Body of pancreas (tissue), 4 donors: ENCODE measurements around the gene SUSD4. TPM values are rescaled to one million over a fixed set of nuclear protein-coding genes. Genes with fewer than 3 reads are reported as not detected.
A peak's percentile ranks its signal among the peaks of the same experiment; 100 is the strongest.

Experiments
- ATAC-seq: fragments of 150-250 bp; one replicate; pipeline ENCODE4 v1.9.1; 2016
- DNase-seq, 4 donors: peaks; one replicate each; pipeline ENCODE4 v3.0.0-alpha.2; 2019
- H3K27ac ChIP-seq, 4 donors: fragments of 200-600 bp; sonication (generic); 1 replicate in 3 of 4; 2 replicates in 1 of 4; pipeline versions ENCODE4 v1.5.1 to v1.6.1; 2016 to 2019; ENCODE audit warnings: mild to moderate bottlenecking in 1 of 4, mixed read lengths in 1 of 4, moderate library complexity in 1 of 4
- H3K27me3 ChIP-seq, 2 donors: fragments of 200-600 bp; sonication (generic); one replicate each; pipeline ENCODE4 v1.6.0; 2016; ENCODE audit warnings: mild to moderate bottlenecking in 1 of 2
- H3K36me3 ChIP-seq, 2 donors: fragments of 200-600 bp; sonication (generic); replicated peaks in 1 of 2; 2 replicates each; pipeline ENCODE4 v1.5.1; 2016; ENCODE audit warnings: low read depth in 2 of 2; ENCODE audit not compliant: insufficient read depth in 1 of 2
- H3K4me1 ChIP-seq: fragments of 200-600 bp; sonication (generic); one replicate; pipeline ENCODE4 v1.6.0; 2016
- H3K4me3 ChIP-seq, 2 donors: fragments of 200-600 bp; sonication (generic); 1 replicate in 1 of 2; 2 replicates in 1 of 2; pipeline ENCODE4 v1.5.1; 2016 to 2019
- H3K9me3 ChIP-seq, 3 donors: fragments of 200-600 bp; sonication (generic); 1 replicate in 2 of 3; 2 replicates in 1 of 3; pipeline ENCODE4 v1.5.1; 2016
- CTCF ChIP-seq, 7 experiments: fragments of 450-650 bp in 4 of 7; fragments of 200-600 bp in 3 of 7; sonication (generic) in 3 of 7; IDR thresholded peaks; one replicate each; pipeline ENCODE4 v1.5.1; 2016 to 2019; ENCODE audit warnings: antibody characterized with exemption in 7 of 7
- POLR2A ChIP-seq, 3 donors: fragments of 450-650 bp; IDR thresholded peaks; one replicate each; pipeline ENCODE4 v1.6.1; 2016; ENCODE audit warnings: antibody characterized with exemption in 3 of 3, mild to moderate bottlenecking in 2 of 3
- WGBS, 2 donors: methylation state at CpG; one replicate each; pipeline ENCODE4 v1.1.5; 2017; 5-methylcytosine and 5-hydroxymethylcytosine counted together
- intact Hi-C: fragments of 100-400 bp; cut with DNase I; formaldehyde crosslinking; loops from one replicate; pipeline ENCODE4 v1.15.1; 2023
- total RNA-seq, 2 donors: library from RNA; depleted of rRNA; stranded (reverse); fragments of >200 nt; gene quantifications; one replicate each; pipeline ENCODE4 v1.1.0, GENCODE V29; 2016

SUSD4 gene
- total RNA-seq, 2 donors from 2014 or later, result 3.6 to 18.1 TPM

GRCh38 chr1:223179786-223180185, 184.2 kb downstream of the SUSD4 start:
- Histone ChIP-seq H3K4me3 (no peak overlapping the region), H3K4me1 (peaks cover 43% of the 10 kb centered on the region), H3K27ac (peak overlapping the region in 2 of 4 donors; percentile 86 to 88), H3K36me3 (no peaks in the 10 kb centered on the region), H3K9me3 (no peaks in the 10 kb centered on the region), H3K27me3 (no peaks in the 10 kb centered on the region)
- 45 to 50% methylated on average over 1 of the region's 1 CpG for WGBS, 2 donors
- DNase-seq, result no peak
- TF ChIP-seq POLR2A (IDR thresholded peaks at IDR 0.05) (no peak), CTCF (IDR thresholded peaks at IDR 0.05) (no peak)
- intact Hi-C loops, result no loop called here
- no peak for ATAC-seq

GRCh38 chr1:223179280-223179679, 184.7 kb downstream of the SUSD4 start:
- Histone ChIP-seq H3K27ac (peak overlapping the region in 1 of 4 donors; percentile 88), H3K27me3 (no peaks in the 10 kb centered on the region), H3K4me1 (peaks cover 43% of the 10 kb centered on the region), H3K36me3 (no peaks in the 10 kb centered on the region), H3K4me3 (no peak overlapping the region), H3K9me3 (no peaks in the 10 kb centered on the region)
- DNase-seq, result no peak
- intact Hi-C loops, result no loop called here
- ATAC-seq, result no peak
- 92 to 96% methylated on average over 2 to 3 of the region's 3 CpGs for WGBS, 2 donors
- TF ChIP-seq POLR2A (IDR thresholded peaks at IDR 0.05) (no peak), CTCF (IDR thresholded peaks at IDR 0.05) (no peak)

GRCh38 chr1:223177681-223178080, 186.3 kb downstream of the SUSD4 start:
- intact Hi-C loops, result no loop called here
- H3K4me3 ChIP-seq, result no peak overlapping the region
- WGBS, 2 donors, result 12 to 14% methylated on average over 5 of the region's 5 CpGs
- peaks cover 43% of the 10 kb centered on the region for H3K4me1 ChIP-seq
- H3K36me3 ChIP-seq, result no peaks in the 10 kb centered on the region
- DNase-seq (peak; percentile 55 to 82 (median 60)), ATAC-seq (peak; percentile 76)
- H3K27me3 ChIP-seq, result no peaks in the 10 kb centered on the region
- peak overlapping the region in 3 of 4 donors; percentile 8 to 88 (median 57) for H3K27ac ChIP-seq
- TF ChIP-seq POLR2A (IDR thresholded peaks at IDR 0.05), result peak in 1 of 3 donors; percentile 10
- TF ChIP-seq CTCF (IDR thresholded peaks at IDR 0.05), result no peak
- no peaks in the 10 kb centered on the region for H3K9me3 ChIP-seq

- no peak for TF ChIP-seq CTCF (IDR thresholded peaks at IDR 0.05)
- no peak for TF ChIP-seq POLR2A (IDR thresholded peaks at IDR 0.05)
- intact Hi-C loops, result no loop called here
- no peaks in the 10 kb centered on the region for H3K36me3 ChIP-seq
- H3K9me3 ChIP-seq, result no peaks in the 10 kb centered on the region
- no peak for DNase-seq
- 93% methylated on average over 3 of the region's 3 CpGs for WGBS, 2 donors
- no peaks in the 10 kb centered on the region for H3K27me3 ChIP-seq
- H3K4me3 ChIP-seq, result no peak overlapping the region
- peaks cover 37% of the 10 kb centered on the region for H3K4me1 ChIP-seq
- H3K27ac ChIP-seq, result peak overlapping the region in 1 of 4 donors; percentile 88
- no peak for ATAC-seq
These were observed 187.5 kb downstream of the SUSD4 start for GRCh38 chr1:223176437-223176836.

GRCh38 chr1:223175633-223176032, 188.3 kb downstream of the SUSD4 start:
- peak overlapping the region in 1 of 4 donors; percentile 71 for H3K27ac ChIP-seq
- intact Hi-C loops, result no loop called here
- peaks cover 30% of the 10 kb centered on the region for H3K4me1 ChIP-seq
- ATAC-seq (no peak), DNase-seq (peak in 1 of 4 donors; percentile 56)
- no peaks in the 10 kb centered on the region for H3K27me3 ChIP-seq
- H3K4me3 ChIP-seq, result no peak overlapping the region
- no peaks in the 10 kb centered on the region for H3K36me3 ChIP-seq
- WGBS, 2 donors, result 76 to 85% methylated on average over 3 of the region's 3 CpGs
- TF ChIP-seq CTCF (IDR thresholded peaks at IDR 0.05), result no peak
- peak in 1 of 3 donors; percentile 28 for TF ChIP-seq POLR2A (IDR thresholded peaks at IDR 0.05)
- no peaks in the 10 kb centered on the region for H3K9me3 ChIP-seq
